WTC11 (cell line): ENCODE results near the gene CFAP119. TPM values are rescaled to one million over a fixed set of nuclear protein-coding genes. Genes with fewer than 3 reads are reported as not detected.

Experiments used
- ATF6 ChIP-seq: sonication (generic); formaldehyde crosslinking; IDR thresholded peaks from 2 replicates; pipeline ENCODE4 v1.8.1; 2023; ENCODE audit warnings: mild to moderate bottlenecking, missing genetic modification reagents
- E2F5 ChIP-seq: sonication (generic); formaldehyde crosslinking; IDR thresholded peaks from 2 replicates; pipeline ENCODE4 v1.8.1; 2022; ENCODE audit warnings: mild to moderate bottlenecking, moderate library complexity, missing genetic modification reagents
- ESRRA ChIP-seq: sonication (generic); formaldehyde crosslinking; IDR thresholded peaks from 2 replicates; pipeline ENCODE4 v1.8.1; 2022; ENCODE audit warnings: mild to moderate bottlenecking, missing genetic modification reagents, borderline replicate concordance
- FOXK1 ChIP-seq: sonication (generic); formaldehyde crosslinking; IDR thresholded peaks from 2 replicates; pipeline ENCODE4 v1.8.0; 2022; ENCODE audit warnings: mild to moderate bottlenecking, moderate library complexity, missing genetic modification reagents
- FOXP1 ChIP-seq: sonication (generic); formaldehyde crosslinking; IDR thresholded peaks from 2 replicates; pipeline ENCODE4 v1.8.0; 2022; ENCODE audit warnings: missing genetic modification reagents, mild to moderate bottlenecking, moderate library complexity, borderline replicate concordance
- HMGA2 ChIP-seq: fragments of 250-450 bp; sonication (Bioruptor Pico); IDR thresholded peaks from 2 replicates; pipeline ENCODE4 v1.4.0; 2021; ENCODE audit warnings: mild to moderate bottlenecking, moderate library complexity
- NR3C1 ChIP-seq: sonication (generic); formaldehyde crosslinking; conservative IDR thresholded peaks from 2 replicates; pipeline ENCODE4 v1.8.1; 2023; ENCODE audit warnings: low read depth, mild to moderate bottlenecking, missing genetic modification reagents
- PREB ChIP-seq: sonication (generic); formaldehyde crosslinking; IDR thresholded peaks from 2 replicates; pipeline ENCODE4 v1.8.1; 2022; ENCODE audit warnings: mild to moderate bottlenecking, missing genetic modification reagents, moderate library complexity, borderline replicate concordance
- PRRX2 ChIP-seq: fragments of 250-450 bp; sonication (Bioruptor Pico); IDR thresholded peaks from 2 replicates; pipeline ENCODE4 v1.8.0; 2021; ENCODE audit warnings: mild to moderate bottlenecking
- RORB ChIP-seq: fragments of 250-450 bp; sonication (Bioruptor Pico); IDR thresholded peaks from 2 replicates; pipeline ENCODE4 v1.9.0; 2021; ENCODE audit warnings: mild to moderate bottlenecking
- SMAD3 ChIP-seq: sonication (generic); formaldehyde crosslinking; IDR thresholded peaks from 2 replicates; pipeline ENCODE4 v1.8.0; 2022; ENCODE audit warnings: missing genetic modification reagents, mild to moderate bottlenecking, borderline replicate concordance
- SP1 ChIP-seq: sonication (generic); formaldehyde crosslinking; conservative IDR thresholded peaks from 2 replicates; pipeline ENCODE4 v1.8.1; 2022; ENCODE audit warnings: missing genetic modification reagents
- ZNF281 ChIP-seq: sonication (generic); formaldehyde crosslinking; IDR thresholded peaks from 2 replicates; pipeline ENCODE4 v1.8.0; 2023; ENCODE audit warnings: mild to moderate bottlenecking, missing genetic modification reagents
- ZNF317 ChIP-seq: sonication (generic); formaldehyde crosslinking; IDR thresholded peaks from 2 replicates; pipeline ENCODE4 v1.8.1; 2023; ENCODE audit warnings: low read depth, mild to moderate bottlenecking, moderate library complexity, missing genetic modification reagents, borderline replicate concordance
- ZNF512 ChIP-seq: sonication (generic); formaldehyde crosslinking; IDR thresholded peaks from 2 replicates; pipeline ENCODE4 v1.8.1; 2022; ENCODE audit warnings: missing genetic modification reagents, borderline replicate concordance
- ZNF671 ChIP-seq: fragments of 250-450 bp; sonication (Bioruptor Pico); IDR thresholded peaks from 2 replicates; pipeline ENCODE4 v1.8.0; 2021; ENCODE audit warnings: mild to moderate bottlenecking
- total RNA-seq: library from RNA; stranded (reverse); gene quantifications from 3 replicates; pipeline ENCODE4 v1.2.3, GENCODE V29; 2021
- TF ChIP-seq, protein P1 (sequence below): sonication (generic); formaldehyde crosslinking; IDR thresholded peaks from 2 replicates; pipeline ENCODE4 v1.8.0; 2023; ENCODE audit warnings: missing genetic modification reagents, mild to moderate bottlenecking, borderline replicate concordance
- TF ChIP-seq, protein P2 (sequence below): sonication (generic); formaldehyde crosslinking; IDR thresholded peaks from 2 replicates; pipeline ENCODE4 v1.8.0; 2022; ENCODE audit warnings: mild to moderate bottlenecking, missing genetic modification reagents
- TF ChIP-seq, protein P3 (sequence below): fragments of 250-450 bp; sonication (Bioruptor Pico); conservative IDR thresholded peaks from 2 replicates; pipeline ENCODE4 v1.9.0; 2021; ENCODE audit warnings: mild to moderate bottlenecking

The CFAP119 gene
- total RNA-seq, 1 experiment from 2014 or later, result 6.6 TPM

DNA sequence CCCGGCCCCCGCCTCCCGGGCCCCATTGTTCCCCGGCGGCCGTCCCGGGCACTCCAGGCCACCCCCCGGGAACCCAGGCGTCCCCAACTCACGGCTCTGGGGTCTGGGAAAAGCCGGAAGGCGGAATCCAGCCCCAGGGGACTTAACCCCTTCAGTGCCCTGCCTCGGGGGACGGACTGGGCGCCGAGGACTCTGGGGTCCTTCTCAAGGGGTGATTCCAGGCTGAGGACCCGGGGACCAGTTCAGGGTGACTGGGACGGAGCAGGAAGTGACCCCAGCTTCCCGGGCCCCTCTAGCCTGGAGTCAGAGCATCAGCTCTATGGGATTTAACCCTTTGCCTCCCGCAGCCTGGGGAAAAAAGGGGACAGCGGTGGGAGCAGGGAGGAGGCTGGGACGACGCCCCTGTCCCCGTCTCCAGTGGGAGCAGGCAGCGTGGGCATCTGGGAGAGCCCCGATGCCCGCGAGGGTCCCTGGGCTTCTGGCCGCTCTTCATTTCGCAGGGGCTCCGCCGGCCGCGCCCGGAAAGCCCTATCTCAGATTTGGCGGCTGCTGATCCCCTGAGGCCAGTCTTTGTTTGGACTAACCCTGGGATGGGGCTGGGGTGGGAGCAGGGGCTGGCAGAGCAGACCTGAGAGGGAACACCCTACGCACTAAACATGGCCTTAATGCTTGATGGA lies 25.2 kb upstream of the CFAP119 start, which contains the start of gene ZNF629 (continued):
- TF ChIP-seq RORB (CRISPR knock-in tag) (no peak), PREB (CRISPR knock-in tag) (no peak), ESRRA (CRISPR knock-in tag) (0 out of 2 replicates have a peak, but pooled peaks have one; percentile 64), SP1 (CRISPR knock-in tag) (peak; percentile 46; the same call in 1 of the 2 replicates), NR3C1 (CRISPR knock-in tag) (no peak), ZNF317 (CRISPR knock-in tag) (no peak), ZNF281 (CRISPR knock-in tag) (no peak), ZNF671 (no peak), FOXP1 (CRISPR knock-in tag) (0 out of 2 replicates have a peak, but pooled peaks have one; percentile 44), ZNF512 (CRISPR knock-in tag) (no peak), E2F5 (CRISPR knock-in tag) (peak; percentile 68; the same call in 1 of the 2 replicates), HMGA2 (no peak), PRRX2 (CRISPR knock-in tag) (no peak), ATF6 (no peak), FOXK1 (peak; percentile 47; the same call in 1 of the 2 replicates), SMAD3 (CRISPR knock-in tag) (no peak)
- TF ChIP-seq, protein P1, sequence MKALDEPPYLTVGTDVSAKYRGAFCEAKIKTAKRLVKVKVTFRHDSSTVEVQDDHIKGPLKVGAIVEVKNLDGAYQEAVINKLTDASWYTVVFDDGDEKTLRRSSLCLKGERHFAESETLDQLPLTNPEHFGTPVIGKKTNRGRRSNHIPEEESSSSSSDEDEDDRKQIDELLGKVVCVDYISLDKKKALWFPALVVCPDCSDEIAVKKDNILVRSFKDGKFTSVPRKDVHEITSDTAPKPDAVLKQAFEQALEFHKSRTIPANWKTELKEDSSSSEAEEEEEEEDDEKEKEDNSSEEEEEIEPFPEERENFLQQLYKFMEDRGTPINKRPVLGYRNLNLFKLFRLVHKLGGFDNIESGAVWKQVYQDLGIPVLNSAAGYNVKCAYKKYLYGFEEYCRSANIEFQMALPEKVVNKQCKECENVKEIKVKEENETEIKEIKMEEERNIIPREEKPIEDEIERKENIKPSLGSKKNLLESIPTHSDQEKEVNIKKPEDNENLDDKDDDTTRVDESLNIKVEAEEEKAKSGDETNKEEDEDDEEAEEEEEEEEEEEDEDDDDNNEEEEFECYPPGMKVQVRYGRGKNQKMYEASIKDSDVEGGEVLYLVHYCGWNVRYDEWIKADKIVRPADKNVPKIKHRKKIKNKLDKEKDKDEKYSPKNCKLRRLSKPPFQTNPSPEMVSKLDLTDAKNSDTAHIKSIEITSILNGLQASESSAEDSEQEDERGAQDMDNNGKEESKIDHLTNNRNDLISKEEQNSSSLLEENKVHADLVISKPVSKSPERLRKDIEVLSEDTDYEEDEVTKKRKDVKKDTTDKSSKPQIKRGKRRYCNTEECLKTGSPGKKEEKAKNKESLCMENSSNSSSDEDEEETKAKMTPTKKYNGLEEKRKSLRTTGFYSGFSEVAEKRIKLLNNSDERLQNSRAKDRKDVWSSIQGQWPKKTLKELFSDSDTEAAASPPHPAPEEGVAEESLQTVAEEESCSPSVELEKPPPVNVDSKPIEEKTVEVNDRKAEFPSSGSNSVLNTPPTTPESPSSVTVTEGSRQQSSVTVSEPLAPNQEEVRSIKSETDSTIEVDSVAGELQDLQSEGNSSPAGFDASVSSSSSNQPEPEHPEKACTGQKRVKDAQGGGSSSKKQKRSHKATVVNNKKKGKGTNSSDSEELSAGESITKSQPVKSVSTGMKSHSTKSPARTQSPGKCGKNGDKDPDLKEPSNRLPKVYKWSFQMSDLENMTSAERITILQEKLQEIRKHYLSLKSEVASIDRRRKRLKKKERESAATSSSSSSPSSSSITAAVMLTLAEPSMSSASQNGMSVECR, result no peak
- TF ChIP-seq, protein P2, sequence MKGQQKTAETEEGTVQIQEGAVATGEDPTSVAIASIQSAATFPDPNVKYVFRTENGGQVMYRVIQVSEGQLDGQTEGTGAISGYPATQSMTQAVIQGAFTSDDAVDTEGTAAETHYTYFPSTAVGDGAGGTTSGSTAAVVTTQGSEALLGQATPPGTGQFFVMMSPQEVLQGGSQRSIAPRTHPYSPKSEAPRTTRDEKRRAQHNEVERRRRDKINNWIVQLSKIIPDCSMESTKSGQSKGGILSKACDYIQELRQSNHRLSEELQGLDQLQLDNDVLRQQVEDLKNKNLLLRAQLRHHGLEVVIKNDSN (CRISPR knock-in tag), result peak; percentile 31; the same call in 1 of the 2 replicates
- TF ChIP-seq, protein P3, sequence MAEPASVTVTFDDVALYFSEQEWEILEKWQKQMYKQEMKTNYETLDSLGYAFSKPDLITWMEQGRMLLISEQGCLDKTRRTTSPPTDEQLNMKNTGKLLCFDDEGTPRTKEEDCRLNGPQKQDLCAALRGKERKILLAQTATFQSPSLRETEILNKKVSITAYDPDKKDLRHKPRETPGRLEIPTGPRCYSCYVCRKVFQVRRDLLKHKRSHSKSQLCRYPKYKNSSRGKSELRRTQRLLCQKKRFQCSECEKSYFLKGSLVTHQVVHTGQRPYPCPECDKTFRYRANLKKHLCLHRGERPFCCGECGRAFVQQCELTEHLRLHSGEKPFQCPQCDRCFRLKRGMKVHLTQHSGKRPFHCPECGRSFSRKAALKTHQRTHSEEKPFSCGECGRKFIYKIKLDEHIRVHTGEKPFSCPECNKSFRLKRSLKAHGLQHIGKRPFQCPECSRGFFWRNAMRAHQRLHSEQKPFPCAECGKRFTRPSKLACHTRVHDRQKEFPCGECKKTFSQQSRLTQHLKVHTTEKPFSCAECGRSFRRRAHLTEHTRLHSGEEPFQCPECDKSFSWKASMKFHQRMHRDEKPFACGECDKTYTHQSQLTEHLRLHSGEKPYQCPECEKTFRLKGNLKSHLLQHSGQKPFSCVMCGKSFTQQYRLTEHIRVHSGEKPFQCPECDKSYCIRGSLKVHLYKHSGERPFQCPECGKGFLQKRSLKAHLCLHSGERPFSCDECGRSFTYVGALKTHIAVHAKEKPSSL (CRISPR knock-in tag), result no peak
